NT2/D1 (cell line): ENCODE measurements around the gene APOM.

ENCODE experiments used
- DNase-seq: peaks from one replicate; pipeline ENCODE4 v3.0.0-alpha.2; 2011; ENCODE audit warnings: low read depth, low spot score
- H3K27me3 ChIP-seq: 2 replicates; pipeline ENCODE4 v1.6.0; 2011; ENCODE audit warnings: mild to moderate bottlenecking; ENCODE audit not compliant: insufficient read length, insufficient read depth
- H3K36me3 ChIP-seq: 2 replicates; pipeline ENCODE4 v1.6.1; 2011; ENCODE audit warnings: mild to moderate bottlenecking, low read length, mixed read lengths; ENCODE audit not compliant: insufficient read depth, insufficient read length
- H3K4me1 ChIP-seq: 2 replicates; pipeline ENCODE4 v1.5.1; 2011; ENCODE audit not compliant: insufficient read depth, insufficient read length
- H3K4me3 ChIP-seq: 2 replicates; pipeline ENCODE4 v1.5.1; 2011; ENCODE audit warnings: low read depth; ENCODE audit not compliant: insufficient read length
- H3K9ac ChIP-seq: 2 replicates; pipeline ENCODE4 v1.6.0; 2011; ENCODE audit warnings: low read depth; ENCODE audit not compliant: insufficient read length
- H3K9me3 ChIP-seq: 2 replicates; pipeline ENCODE4 v1.5.1; 2011; ENCODE audit warnings: mild to moderate bottlenecking, low read length; ENCODE audit not compliant: insufficient read depth
- SUZ12 ChIP-seq: IDR thresholded peaks from 2 replicates; pipeline ENCODE4 v1.6.1; 2011; ENCODE audit not compliant: insufficient read length, insufficient read depth; ENCODE audit errors: extremely low read depth
- YY1 ChIP-seq: IDR thresholded peaks from 2 replicates; pipeline ENCODE4 v1.6.1; 2011; ENCODE audit not compliant: insufficient read length, insufficient read depth
- ZNF274 ChIP-seq: IDR thresholded peaks from 2 replicates; pipeline ENCODE4 v1.6.1; 2011; ENCODE audit warnings: mild to moderate bottlenecking, low read depth, low read length

Gene APOM

DNA sequence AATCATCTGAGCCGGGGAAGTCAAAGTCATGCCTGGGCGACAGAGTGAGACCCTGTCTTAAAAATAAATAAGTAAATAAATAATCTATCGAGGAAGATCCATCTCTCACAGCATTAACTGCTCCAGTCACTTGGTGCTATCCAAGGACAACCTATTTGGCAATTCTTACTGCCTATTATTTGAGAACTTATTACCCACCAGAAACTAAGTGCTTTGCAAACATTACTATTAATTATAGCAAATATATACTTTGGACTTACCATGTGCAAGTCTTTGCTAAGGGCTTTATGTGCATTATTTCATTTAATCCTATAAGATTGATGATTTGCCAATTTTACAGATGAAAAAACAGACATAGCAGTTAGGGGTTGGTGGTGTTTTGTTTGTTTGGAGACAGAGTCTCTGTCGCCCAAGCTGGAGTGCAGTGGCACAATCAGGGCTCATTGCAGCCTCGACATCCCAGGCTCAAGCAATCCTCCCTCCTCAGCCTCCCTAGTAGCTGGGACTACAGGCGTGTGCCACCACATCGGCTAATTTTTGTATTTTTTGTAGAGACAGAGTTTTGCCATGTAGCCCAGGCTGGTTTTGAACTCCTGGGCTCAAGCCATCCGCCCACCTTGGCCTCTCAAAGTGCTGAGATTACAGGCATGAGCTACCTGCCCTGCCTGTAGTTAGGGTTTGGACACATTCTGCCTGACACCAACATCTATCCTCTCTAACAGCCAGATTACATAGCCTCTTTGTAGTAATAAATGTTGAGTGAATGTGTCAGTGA, 933 bp upstream of the APOM start:
- peaks cover 34% of the 10 kb centered on the region for H3K36me3 ChIP-seq
- DNase-seq: no peak
- TF ChIP-seq SUZ12: no peak
- TF ChIP-seq ZNF274: no peak
- no peak for TF ChIP-seq YY1
- no peaks in the 10 kb centered on the region for H3K27me3 ChIP-seq
- peaks cover 8% of the 10 kb centered on the region for H3K4me1 ChIP-seq
- no peak overlapping the region for H3K9ac ChIP-seq
- no peak overlapping the region for H3K4me3 ChIP-seq
- H3K9me3 ChIP-seq: no peaks in the 10 kb centered on the region

DNA sequence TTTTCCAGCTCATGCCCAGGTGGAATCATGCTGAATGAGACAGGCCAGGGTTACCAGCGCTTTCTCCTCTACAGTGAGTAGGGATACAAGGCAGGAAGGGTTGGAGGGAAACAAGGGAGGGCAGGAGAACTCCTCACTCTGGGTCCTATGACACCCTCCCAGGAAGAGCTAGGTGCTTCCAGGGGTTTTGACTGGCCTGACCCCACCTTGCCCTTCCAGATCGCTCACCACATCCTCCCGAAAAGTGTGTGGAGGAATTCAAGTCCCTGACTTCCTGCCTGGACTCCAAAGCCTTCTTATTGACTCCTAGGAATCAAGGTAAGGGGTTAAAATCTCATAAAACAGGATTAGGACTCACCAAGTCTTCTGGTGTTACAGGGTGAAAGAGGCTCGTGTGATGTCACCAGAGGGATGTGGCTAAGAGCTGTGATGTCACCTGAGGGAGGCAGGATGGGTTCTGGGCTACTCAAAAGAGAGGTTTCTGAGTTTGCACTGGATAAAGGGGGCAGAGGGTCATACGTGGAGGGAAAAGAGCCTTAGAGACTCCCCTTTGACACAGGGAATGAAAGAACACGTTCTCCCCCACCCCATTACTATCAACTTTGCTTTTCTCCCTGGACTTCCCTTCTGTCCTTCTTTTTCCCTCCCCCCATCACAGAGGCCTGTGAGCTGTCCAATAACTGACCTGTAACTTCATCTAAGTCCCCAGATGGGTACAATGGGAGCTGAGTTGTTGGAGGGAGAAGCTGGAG, 1.9 kb downstream of the APOM start:
- TF ChIP-seq ZNF274: no peak
- no peak for TF ChIP-seq SUZ12
- TF ChIP-seq YY1: no peak
- Histone ChIP-seq H3K4me3 (no peak overlapping the region), H3K9ac (no peak overlapping the region), H3K27me3 (no peaks in the 10 kb centered on the region), H3K9me3 (no peaks in the 10 kb centered on the region), H3K36me3 (peaks cover 38% of the 10 kb centered on the region), H3K4me1 (peaks cover 8% of the 10 kb centered on the region)
- no peak for DNase-seq

DNA sequence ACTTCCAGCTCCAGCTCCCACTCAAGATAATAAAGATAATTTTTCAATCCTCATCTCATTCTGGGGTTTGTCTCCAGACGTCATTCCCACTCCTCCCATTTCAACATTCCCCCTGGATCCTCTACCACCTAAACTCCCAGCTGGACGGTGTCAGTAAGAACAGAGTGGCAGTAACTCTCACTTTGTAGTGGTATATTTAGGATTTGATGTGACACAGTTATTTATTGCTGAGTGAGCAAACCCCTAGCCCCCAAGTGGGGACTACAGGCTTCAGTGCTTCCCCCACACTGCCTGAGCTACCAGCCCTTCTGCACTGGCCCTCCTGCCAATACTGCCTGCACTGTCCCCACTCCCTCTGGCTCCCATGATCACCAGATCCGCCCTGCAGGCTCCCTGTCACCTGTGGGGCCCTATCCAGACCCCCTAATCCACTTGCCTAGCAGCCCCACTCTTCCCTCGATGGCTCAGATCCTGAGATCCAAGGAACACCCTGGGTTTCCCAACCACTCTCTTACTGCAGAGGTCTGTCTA, 2.5 kb downstream of the APOM start:
- TF ChIP-seq SUZ12 (no peak), ZNF274 (no peak), YY1 (no peak)
- Histone ChIP-seq H3K4me1 (peaks cover 8% of the 10 kb centered on the region), H3K36me3 (peaks cover 44% of the 10 kb centered on the region), H3K27me3 (no peaks in the 10 kb centered on the region), H3K9ac (no peak overlapping the region), H3K4me3 (no peak overlapping the region), H3K9me3 (no peaks in the 10 kb centered on the region)
- no peak for DNase-seq

DNA sequence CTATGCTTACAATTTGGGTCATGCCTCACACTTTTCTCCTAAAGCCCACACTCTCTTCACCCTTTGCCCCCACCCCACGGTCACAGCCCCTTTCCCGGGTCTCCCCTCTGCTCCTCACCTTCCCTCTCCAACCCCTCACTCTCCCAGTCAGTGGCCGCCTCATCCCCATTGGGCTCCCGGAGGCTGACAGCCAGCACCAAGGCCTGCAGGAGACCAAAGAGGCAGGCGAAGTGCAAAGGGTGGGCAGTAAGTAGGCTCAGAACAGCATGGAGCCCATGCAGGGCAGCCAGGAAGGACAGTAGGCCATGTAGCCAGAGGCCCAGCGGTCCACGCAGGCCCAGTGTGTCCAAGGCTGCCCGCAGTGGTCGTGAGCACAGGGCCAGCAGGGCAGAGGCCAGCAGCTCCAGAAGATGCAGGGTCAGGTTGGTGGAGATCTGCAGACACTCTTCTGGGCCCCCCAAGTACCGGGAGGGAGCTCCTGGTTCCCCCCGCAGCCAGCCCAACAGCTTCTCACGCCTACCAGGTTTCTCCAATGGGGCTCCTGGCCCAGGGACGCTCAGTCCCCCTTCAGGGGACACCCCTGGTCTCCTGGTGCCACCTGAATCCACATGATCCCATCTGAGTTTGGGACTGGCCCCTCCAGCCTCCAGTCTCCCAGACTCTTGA, 3.4 kb downstream of the APOM start:
- Histone ChIP-seq H3K9ac (no peak overlapping the region), H3K4me3 (peak overlapping the region; percentile 75), H3K9me3 (no peaks in the 10 kb centered on the region), H3K27me3 (no peaks in the 10 kb centered on the region), H3K4me1 (peaks cover 8% of the 10 kb centered on the region), H3K36me3 (peaks cover 51% of the 10 kb centered on the region)
- TF ChIP-seq ZNF274 (no peak), YY1 (no peak), SUZ12 (no peak)
- DNase-seq: no peak

DNA sequence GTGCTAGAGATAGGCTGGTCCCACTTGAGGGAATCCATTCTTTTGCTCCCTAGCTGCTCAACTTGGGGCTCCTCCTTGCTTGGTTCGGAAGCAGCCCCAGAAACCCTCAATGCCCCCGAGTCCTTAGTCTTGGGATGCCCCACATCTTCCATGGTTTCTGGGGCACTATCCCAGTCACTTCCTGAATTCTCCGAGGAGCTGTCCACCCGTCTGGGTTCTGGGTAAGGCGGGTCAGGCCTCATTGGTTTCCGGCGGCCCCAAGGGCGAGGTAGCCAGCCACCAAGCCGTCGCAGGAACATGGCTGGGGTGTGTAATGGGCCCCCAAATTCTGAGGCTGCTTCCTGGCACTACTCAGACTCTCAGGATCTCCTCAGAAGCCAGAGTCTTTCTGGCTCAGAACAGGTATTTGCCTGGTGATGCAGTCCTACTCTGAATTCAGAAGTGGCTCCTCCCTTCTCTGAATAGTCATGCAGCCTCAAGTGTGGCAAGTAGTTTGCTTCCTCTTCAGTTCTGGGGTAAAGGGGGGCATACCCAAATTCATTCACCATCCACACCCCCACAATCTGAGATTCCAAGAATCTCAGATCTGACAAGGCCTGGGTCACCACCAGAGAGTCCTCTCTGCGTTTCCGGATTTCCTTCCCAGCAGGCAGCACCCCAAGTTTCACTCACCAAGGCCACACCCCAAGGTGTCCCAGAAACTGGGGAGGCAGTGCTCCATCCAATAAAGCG, 4.1 kb downstream of the APOM start:
- peak overlapping the region; percentile 75 for H3K4me3 ChIP-seq
- DNase-seq: no peak
- peaks cover 11% of the 10 kb centered on the region for H3K4me1 ChIP-seq

DNA sequence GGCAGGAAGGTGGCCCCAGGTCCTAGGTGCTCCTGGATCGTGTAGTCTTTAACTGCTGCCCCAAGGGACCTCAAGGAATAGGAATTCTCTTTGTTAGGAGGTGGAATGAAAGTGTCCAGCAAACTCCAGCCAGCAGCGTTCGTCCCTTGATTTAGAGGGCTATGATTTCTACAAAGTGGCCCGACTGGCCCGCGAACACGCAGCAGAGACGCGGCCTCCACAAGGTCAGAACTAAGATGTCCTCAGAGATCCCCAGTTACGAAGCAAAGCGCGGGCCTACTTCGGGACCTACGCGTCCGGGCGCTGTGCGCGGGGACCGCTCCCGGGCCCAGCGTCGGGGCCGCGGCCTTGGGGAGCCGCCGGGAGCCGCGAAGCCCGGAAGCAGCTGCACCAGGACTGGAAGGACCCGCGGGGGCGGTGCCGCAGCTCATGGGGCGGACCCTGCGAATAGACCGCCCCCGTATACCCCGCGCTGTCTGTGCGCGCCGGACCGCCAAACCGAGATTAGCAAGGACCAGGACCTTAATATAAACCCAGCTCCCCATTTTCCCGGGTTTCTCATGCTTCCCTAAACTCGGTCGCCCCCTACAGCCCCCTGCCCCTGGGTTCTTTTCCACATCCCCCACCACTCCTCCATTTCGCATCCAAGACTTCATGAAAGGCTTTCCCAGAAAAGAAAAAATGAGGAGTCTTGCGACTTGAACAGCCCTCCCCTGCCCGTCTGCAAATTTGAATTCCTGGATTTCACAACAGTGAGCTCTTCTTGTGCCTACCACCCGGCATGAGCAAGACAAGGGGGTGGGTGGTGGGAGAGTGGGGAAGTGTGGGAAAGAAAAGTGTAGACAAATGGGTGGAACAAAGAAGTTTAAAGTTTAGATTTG, 4.9 kb downstream of the APOM start, which contains the start of gene C6orf47:
Gene C6orf47, minus strand, starts transcription at position 398 of the 881 bp plus-strand sequence. CDS start 831 bp downstream, outside the sequence.
- no peak for TF ChIP-seq SUZ12
- no peak for TF ChIP-seq YY1
- DNase-seq: peak; percentile 68
- H3K9me3 ChIP-seq: no peaks in the 10 kb centered on the region
- H3K9ac ChIP-seq: peak within 1 kb of the TSS; percentile 91
- H3K4me1 ChIP-seq: peaks cover 11% of the 10 kb centered on the region
- peaks cover 51% of the 10 kb centered on the region for H3K36me3 ChIP-seq
- peak within 1 kb of the TSS; percentile 75 for H3K4me3 ChIP-seq
- H3K27me3 ChIP-seq: no peaks in the 10 kb centered on the region

More for the DNA sequence above, 4.1 kb downstream of the APOM start:
- TF ChIP-seq ZNF274: no peak
- no peak for TF ChIP-seq SUZ12
- no peak for TF ChIP-seq YY1
- H3K9me3 ChIP-seq: no peaks in the 10 kb centered on the region
- no peaks in the 10 kb centered on the region for H3K27me3 ChIP-seq
- H3K9ac ChIP-seq: peak overlapping the region; percentile 91
- H3K36me3 ChIP-seq: peaks cover 51% of the 10 kb centered on the region
